EL (cell line): ENCODE measurements around the gene FGF7.
"Not testable (repeated sequence)": the region's sequence is repeated elsewhere in the genome, so short reads cannot be mapped to it uniquely, and the experiment has no call there.

Source experiments
- DNase-seq: peaks from one replicate; pipeline ENCODE4 v3.0.0-alpha.2; 2016

Gene FGF7

DNA sequence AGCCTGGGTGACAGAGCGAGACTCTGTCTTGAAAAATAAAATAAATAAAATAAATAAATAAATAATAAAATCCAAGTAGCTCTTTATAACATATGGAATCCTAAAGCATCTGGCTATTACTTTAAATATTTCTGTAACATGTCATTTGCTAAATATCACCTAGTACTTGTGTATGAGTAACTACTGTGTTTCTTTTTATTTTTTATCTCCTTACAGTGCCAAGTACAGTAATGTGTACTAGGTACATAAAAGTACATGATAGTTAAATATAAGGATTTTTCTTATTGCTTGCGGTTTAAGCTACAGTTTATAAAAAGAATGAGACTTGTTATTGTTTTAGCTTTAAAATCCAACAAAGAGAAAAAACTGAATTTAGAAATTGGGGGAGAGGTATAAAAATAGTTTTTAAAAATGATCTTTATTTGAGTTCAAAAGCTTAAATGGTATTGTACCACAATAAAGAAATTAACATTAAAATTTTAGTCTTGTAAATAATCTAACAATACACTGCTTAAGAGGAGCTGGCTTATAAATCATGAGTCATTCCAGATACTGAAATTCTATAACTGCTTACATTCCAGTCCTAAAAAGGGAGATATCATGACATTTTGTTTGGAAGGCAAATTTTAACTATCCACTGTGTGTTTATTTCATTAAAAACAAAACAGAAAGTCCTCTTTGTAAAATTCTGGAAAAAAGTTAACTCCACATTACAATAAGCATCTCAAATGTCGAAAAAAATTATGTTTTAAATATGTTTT lies 73.1 kb downstream of the FGF7 start:
- peak; percentile 36 for DNase-seq

GRCh38 chr15:49501586-49501985 lies 78.5 kb downstream of the FGF7 start:
- DNase-seq = no peak

- DNase-seq = no peak
Observed at GRCh38 chr15:49506341-49506740, 83.3 kb downstream of the FGF7 start.

DNA sequence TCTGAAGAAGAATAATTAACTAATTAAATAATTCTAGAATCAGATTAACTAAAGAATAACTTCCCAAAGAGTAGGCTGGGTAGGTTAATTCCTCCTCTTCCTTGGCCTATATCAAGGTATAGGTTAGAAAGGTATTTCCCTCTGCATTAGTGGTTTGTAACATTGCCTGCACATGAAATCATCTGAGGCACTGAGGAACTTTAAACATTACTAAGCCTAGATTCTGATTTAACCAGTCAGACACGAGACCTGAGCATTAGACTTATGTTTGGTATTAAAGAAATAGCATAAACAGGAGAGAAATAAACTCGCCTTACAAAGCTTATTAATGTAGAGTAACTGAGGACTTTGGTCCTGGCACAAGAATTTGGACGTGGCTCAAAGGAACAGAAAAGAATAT lies 84.2 kb downstream of the FGF7 start:
- no peak for DNase-seq

DNA sequence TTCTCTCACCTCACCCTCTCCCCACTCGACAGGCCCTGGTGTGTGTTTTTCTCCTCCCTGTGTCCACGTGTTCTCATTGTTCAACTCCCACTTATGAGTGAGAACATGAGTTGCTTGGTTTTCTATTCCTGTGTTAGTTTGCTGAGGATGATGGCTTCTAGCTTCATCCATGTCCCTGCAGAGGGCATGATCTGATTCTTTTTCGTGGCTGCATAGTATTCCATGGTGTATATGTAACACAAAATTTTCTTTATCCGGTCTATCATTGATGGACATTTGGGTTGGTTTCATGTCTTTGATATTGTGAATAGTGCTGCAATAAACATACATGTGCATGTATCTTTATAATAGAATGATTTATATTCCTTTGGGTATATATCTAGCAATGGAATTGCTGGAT lies 89.7 kb downstream of the FGF7 start:
- DNase-seq = not testable (repeated sequence)

DNA sequence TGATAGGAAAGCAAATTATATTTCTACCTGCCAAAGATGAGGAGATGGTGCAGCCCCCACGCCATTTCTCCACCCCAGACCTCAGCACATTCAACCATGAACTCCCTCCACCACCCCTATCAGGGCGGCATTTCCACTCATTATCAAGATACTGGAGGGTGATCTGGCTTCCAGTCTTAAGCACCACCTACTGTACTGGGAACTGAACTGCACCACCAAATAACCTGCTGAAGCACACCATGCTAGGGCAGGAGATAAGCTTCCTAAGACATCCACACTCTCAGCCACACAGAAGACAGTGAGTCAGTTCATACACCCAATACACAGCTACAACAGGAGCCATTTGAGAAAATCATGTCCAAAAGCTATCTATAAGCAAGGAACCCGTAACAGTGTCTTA lies 98.8 kb downstream of the FGF7 start:
- peak; percentile 8 for DNase-seq

DNA sequence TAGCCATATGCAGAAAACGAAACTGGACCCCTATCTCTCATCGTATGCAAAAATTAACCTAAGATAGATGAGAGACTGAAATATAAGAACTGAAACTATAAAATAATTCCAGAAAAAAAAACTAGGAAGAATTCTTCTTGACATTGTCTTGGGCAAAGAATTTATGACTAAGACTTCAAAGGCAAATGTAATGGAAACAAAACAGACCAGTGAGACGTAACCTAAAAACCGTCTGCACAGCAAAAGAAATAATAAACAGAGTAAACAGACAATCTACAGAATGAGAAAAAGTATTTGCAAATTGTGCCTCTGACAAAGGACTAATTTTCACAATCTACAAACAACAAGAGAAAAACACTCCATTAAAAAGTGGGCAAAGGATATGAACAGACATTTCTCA lies 105.2 kb downstream of the FGF7 start:
- no peak for DNase-seq

- DNase-seq = peak; percentile 20
Observed at GRCh38 chr15:49530092-49530491, 107.0 kb downstream of the FGF7 start.
